WTC11 (cell line): ENCODE results near the gene RMC1. TPM values are rescaled to one million over a fixed set of nuclear protein-coding genes. Genes with fewer than 3 reads are reported as not detected.

Experiments
- ATAC-seq: fragments of 200-7000 bp; cut with Tn5 transposase; 2 replicates; pipeline ENCODE4 v1.10.0; 2021; ENCODE audit warnings: mild to moderate bottlenecking, moderate library complexity
- CTCF ChIA-PET: fragments of 300-600 bp; sonication (Branson Sonifier 250); formaldehyde crosslinking; loops from one replicate; lab custom pipeline; 2021; ENCODE audit warnings: antibody characterized with exemption; lab: Charles Lee
- POLR2A ChIA-PET: fragments of 350-600 bp; sonication (Branson Sonifier 250); formaldehyde crosslinking; loops from one replicate; lab custom pipeline; 2021; ENCODE audit warnings: antibody characterized with exemption; lab: Charles Lee
- DNase-seq: peaks from one replicate; pipeline ENCODE4 v3.0.0; 2021; ENCODE audit warnings: low spot score
- H3K27ac Mint-ChIP-seq: 2 replicates; pipeline ENCODE4 v1.8.0; 2021; ENCODE audit warnings: mixed read lengths
- H3K27me3 Mint-ChIP-seq: 2 replicates; pipeline ENCODE4 v1.8.0; 2021; ENCODE audit warnings: low read depth, mild to moderate bottlenecking, moderate library complexity, mixed read lengths
- H3K36me3 Mint-ChIP-seq: 2 replicates; pipeline ENCODE4 v1.8.0; 2021; ENCODE audit warnings: mixed read lengths
- H3K4me1 Mint-ChIP-seq: 2 replicates; pipeline ENCODE4 v1.8.0; 2022; ENCODE audit warnings: mixed read lengths
- H3K4me3 Mint-ChIP-seq: 2 replicates; pipeline ENCODE4 v1.8.0; 2021; ENCODE audit warnings: mild to moderate bottlenecking, moderate library complexity, mixed read lengths
- H3K9me3 Mint-ChIP-seq: 2 replicates; pipeline ENCODE4 v1.8.0; 2021; ENCODE audit warnings: mixed read lengths
- EMX1 ChIP-seq: fragments of 250-450 bp; sonication (Bioruptor Pico); IDR thresholded peaks from 2 replicates; pipeline ENCODE4 v1.8.0; 2021; ENCODE audit warnings: mild to moderate bottlenecking
- ESRRA ChIP-seq: sonication (generic); formaldehyde crosslinking; IDR thresholded peaks from 2 replicates; pipeline ENCODE4 v1.8.1; 2022; ENCODE audit warnings: mild to moderate bottlenecking, missing genetic modification reagents, borderline replicate concordance
- FOXJ3 ChIP-seq: sonication (generic); formaldehyde crosslinking; IDR thresholded peaks from 2 replicates; pipeline ENCODE4 v1.9.0; 2021; ENCODE audit warnings: missing genetic modification reagents, mild to moderate bottlenecking, borderline replicate concordance
- JUN ChIP-seq: sonication (generic); formaldehyde crosslinking; IDR thresholded peaks from 2 replicates; pipeline ENCODE4 v1.8.0; 2023; ENCODE audit warnings: mild to moderate bottlenecking, missing genetic modification reagents
- NR3C1 ChIP-seq: sonication (generic); formaldehyde crosslinking; conservative IDR thresholded peaks from 2 replicates; pipeline ENCODE4 v1.8.1; 2023; ENCODE audit warnings: low read depth, mild to moderate bottlenecking, missing genetic modification reagents
- OVOL2 ChIP-seq: fragments of 250-450 bp; sonication (Bioruptor Pico); IDR thresholded peaks from 2 replicates; pipeline ENCODE4 v1.9.0; 2021; ENCODE audit warnings: mild to moderate bottlenecking, borderline replicate concordance
- SOX15 ChIP-seq: fragments of 250-450 bp; sonication (Bioruptor Pico); IDR thresholded peaks from 2 replicates; pipeline ENCODE4 v1.9.0; 2021; ENCODE audit warnings: mild to moderate bottlenecking
- TCF7 ChIP-seq: sonication (generic); formaldehyde crosslinking; IDR thresholded peaks from 2 replicates; pipeline ENCODE4 v1.8.0; 2022; ENCODE audit warnings: mild to moderate bottlenecking, low read depth, missing genetic modification reagents, moderate library complexity
- ZNF138 ChIP-seq: sonication (generic); formaldehyde crosslinking; conservative IDR thresholded peaks from 2 replicates; pipeline ENCODE4 v1.8.1; 2022; ENCODE audit warnings: mild to moderate bottlenecking, moderate library complexity, missing genetic modification reagents
- ZNF396 ChIP-seq: fragments of 250-450 bp; sonication (Bioruptor Pico); IDR thresholded peaks from 2 replicates; pipeline ENCODE4 v1.8.0; 2021; ENCODE audit warnings: mild to moderate bottlenecking, moderate library complexity, borderline replicate concordance
- ZNF416 ChIP-seq: fragments of 250-450 bp; sonication (Bioruptor Pico); IDR thresholded peaks from 2 replicates; pipeline ENCODE4 v1.9.0; 2021; ENCODE audit warnings: mild to moderate bottlenecking, inconsistent platforms
- ZNF423 ChIP-seq: fragments of 250-450 bp; sonication (Bioruptor Pico); IDR thresholded peaks from 2 replicates; pipeline ENCODE4 v2.1.2; 2022; ENCODE audit warnings: mild to moderate bottlenecking, moderate library complexity
- total RNA-seq: library from RNA; stranded (reverse); gene quantifications from 3 replicates; pipeline ENCODE4 v1.2.3, GENCODE V29; 2021
- TF ChIP-seq, protein P1 (sequence below): sonication (generic); formaldehyde crosslinking; IDR thresholded peaks from 2 replicates; pipeline ENCODE4 v1.8.1; 2023; ENCODE audit warnings: mild to moderate bottlenecking, missing genetic modification reagents, moderate library complexity
- TF ChIP-seq, protein P2 (sequence below): sonication (generic); formaldehyde crosslinking; IDR thresholded peaks from 2 replicates; pipeline ENCODE4 v1.8.1; 2023; ENCODE audit warnings: mild to moderate bottlenecking, missing genetic modification reagents, borderline replicate concordance
- TF ChIP-seq, protein P3 (sequence below): sonication (generic); formaldehyde crosslinking; conservative IDR thresholded peaks from 2 replicates; pipeline ENCODE4 v1.8.1; 2022; ENCODE audit warnings: mild to moderate bottlenecking, missing genetic modification reagents
- TF ChIP-seq, protein P4 (sequence below): sonication (generic); formaldehyde crosslinking; IDR thresholded peaks from 2 replicates; pipeline ENCODE4 v1.8.1; 2023; ENCODE audit warnings: mild to moderate bottlenecking, missing genetic modification reagents
- TF ChIP-seq, protein P5 (sequence below): sonication (generic); formaldehyde crosslinking; IDR thresholded peaks from 2 replicates; pipeline ENCODE4 v1.8.1; 2022; ENCODE audit warnings: low read depth, missing genetic modification reagents, borderline replicate concordance
- TF ChIP-seq, protein P6 (sequence below): sonication (generic); formaldehyde crosslinking; IDR thresholded peaks from 2 replicates; pipeline ENCODE4 v1.8.0; 2022; ENCODE audit warnings: mild to moderate bottlenecking, missing genetic modification reagents

The RMC1 gene
- total RNA-seq, 1 experiment from 2014 or later, result 15.6 TPM

DNA sequence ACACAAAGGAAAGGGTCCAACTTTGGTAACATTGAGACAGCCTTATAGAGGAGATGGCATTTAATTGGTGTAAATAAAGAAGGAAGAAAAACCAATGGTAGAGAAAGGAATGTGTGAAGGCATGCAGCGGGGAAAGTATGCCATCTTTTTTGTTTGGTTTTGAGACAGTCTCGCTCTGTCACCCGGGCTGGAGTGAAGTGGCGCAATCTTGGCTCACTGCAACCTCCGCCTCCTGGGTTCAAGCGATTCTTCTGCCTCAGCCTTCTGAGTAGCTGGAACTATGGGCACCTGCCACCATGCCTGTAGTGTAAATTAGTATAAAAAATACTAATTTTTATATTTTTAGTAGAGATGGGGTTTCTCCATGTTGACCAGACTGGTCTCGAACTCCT, 43.8 kb upstream of the RMC1 start (continued):
- TF ChIP-seq, protein P1, sequence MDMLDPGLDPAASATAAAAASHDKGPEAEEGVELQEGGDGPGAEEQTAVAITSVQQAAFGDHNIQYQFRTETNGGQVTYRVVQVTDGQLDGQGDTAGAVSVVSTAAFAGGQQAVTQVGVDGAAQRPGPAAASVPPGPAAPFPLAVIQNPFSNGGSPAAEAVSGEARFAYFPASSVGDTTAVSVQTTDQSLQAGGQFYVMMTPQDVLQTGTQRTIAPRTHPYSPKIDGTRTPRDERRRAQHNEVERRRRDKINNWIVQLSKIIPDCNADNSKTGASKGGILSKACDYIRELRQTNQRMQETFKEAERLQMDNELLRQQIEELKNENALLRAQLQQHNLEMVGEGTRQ, result no peak

DNA sequence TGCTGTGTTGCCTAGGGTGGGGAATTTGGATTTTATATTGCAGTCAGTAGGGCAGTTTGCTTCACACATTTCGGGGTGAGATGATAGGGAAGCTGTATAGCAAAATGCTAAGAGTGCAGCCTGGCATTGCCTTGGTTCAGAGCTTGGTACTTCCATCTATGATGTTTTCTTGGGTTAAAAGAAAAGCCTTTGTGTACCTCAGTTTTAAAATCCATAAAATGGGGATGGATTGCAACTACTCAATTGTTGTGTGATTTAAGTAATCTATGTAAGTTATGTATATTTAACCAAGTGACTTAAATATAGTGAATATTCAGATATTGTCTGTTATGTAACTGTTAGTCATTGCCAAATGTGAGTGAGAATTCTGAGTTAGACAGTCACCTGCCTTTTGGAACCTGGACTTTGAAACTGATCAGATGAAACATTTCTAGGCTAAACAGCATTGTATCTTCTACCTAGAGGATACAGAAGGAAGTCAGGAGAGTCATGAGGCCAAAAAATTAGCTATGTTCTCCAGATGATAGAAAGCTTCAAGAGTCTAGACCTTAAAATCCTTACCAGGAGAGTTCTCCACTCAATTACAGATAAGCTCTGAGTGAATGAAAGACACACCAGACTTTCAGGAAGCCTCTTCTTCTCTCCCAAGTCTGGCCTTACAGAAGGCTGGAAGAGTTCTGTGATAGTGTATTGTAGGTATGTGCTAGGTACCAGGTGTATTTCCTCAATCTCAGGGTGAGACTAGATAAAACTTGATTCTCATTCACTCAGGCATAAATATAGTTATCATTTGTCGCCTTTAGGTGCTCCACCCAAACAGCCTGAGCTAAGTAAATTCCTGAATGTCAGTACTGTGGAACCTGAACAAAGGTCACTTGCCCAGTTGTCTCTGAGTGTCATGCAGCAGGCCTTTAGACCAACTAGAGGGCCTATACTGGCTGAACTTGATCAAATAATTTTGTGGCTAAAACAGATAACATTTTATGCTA, 42.7 kb upstream of the RMC1 start:
- Mint-ChIP-seq H3K27me3 (no peaks in the 10 kb centered on the region), H3K36me3 (peaks cover 20% of the 10 kb centered on the region), H3K27ac (no peak overlapping the region), H3K4me1 (no peaks in the 10 kb centered on the region), H3K9me3 (no peaks in the 10 kb centered on the region), H3K4me3 (no peak overlapping the region)
- ChIA-PET POLR2A (no interaction called here), CTCF (no interaction called here)
- ATAC-seq (no peak), DNase-seq (no peak)
- TF ChIP-seq, protein P2, sequence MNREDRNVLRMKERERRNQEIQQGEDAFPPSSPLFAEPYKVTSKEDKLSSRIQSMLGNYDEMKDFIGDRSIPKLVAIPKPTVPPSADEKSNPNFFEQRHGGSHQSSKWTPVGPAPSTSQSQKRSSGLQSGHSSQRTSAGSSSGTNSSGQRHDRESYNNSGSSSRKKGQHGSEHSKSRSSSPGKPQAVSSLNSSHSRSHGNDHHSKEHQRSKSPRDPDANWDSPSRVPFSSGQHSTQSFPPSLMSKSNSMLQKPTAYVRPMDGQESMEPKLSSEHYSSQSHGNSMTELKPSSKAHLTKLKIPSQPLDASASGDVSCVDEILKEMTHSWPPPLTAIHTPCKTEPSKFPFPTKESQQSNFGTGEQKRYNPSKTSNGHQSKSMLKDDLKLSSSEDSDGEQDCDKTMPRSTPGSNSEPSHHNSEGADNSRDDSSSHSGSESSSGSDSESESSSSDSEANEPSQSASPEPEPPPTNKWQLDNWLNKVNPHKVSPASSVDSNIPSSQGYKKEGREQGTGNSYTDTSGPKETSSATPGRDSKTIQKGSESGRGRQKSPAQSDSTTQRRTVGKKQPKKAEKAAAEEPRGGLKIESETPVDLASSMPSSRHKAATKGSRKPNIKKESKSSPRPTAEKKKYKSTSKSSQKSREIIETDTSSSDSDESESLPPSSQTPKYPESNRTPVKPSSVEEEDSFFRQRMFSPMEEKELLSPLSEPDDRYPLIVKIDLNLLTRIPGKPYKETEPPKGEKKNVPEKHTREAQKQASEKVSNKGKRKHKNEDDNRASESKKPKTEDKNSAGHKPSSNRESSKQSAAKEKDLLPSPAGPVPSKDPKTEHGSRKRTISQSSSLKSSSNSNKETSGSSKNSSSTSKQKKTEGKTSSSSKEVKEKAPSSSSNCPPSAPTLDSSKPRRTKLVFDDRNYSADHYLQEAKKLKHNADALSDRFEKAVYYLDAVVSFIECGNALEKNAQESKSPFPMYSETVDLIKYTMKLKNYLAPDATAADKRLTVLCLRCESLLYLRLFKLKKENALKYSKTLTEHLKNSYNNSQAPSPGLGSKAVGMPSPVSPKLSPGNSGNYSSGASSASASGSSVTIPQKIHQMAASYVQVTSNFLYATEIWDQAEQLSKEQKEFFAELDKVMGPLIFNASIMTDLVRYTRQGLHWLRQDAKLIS (CRISPR knock-in tag), result no peak
- TF ChIP-seq ESRRA (CRISPR knock-in tag), result no peak
- TF ChIP-seq EMX1 (CRISPR knock-in tag), result no peak
- TF ChIP-seq ZNF396, result no peak
- TF ChIP-seq, protein P3, sequence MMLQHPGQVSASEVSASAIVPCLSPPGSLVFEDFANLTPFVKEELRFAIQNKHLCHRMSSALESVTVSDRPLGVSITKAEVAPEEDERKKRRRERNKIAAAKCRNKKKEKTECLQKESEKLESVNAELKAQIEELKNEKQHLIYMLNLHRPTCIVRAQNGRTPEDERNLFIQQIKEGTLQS (CRISPR knock-in tag), result no peak
- no peak for TF ChIP-seq FOXJ3 (CRISPR knock-in tag)
- TF ChIP-seq ZNF138, result no peak
- TF ChIP-seq, protein P1, result no peak
- TF ChIP-seq JUN (CRISPR knock-in tag), result no peak
- TF ChIP-seq, protein P4, sequence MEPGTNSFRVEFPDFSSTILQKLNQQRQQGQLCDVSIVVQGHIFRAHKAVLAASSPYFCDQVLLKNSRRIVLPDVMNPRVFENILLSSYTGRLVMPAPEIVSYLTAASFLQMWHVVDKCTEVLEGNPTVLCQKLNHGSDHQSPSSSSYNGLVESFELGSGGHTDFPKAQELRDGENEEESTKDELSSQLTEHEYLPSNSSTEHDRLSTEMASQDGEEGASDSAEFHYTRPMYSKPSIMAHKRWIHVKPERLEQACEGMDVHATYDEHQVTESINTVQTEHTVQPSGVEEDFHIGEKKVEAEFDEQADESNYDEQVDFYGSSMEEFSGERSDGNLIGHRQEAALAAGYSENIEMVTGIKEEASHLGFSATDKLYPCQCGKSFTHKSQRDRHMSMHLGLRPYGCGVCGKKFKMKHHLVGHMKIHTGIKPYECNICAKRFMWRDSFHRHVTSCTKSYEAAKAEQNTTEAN (CRISPR knock-in tag), result no peak
- TF ChIP-seq OVOL2, result no peak
- TF ChIP-seq ZNF416, result no peak
- no peak for TF ChIP-seq TCF7 (CRISPR knock-in tag)
- TF ChIP-seq, protein P5, sequence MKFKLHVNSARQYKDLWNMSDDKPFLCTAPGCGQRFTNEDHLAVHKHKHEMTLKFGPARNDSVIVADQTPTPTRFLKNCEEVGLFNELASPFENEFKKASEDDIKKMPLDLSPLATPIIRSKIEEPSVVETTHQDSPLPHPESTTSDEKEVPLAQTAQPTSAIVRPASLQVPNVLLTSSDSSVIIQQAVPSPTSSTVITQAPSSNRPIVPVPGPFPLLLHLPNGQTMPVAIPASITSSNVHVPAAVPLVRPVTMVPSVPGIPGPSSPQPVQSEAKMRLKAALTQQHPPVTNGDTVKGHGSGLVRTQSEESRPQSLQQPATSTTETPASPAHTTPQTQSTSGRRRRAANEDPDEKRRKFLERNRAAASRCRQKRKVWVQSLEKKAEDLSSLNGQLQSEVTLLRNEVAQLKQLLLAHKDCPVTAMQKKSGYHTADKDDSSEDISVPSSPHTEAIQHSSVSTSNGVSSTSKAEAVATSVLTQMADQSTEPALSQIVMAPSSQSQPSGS (CRISPR knock-in tag), result no peak
- no peak for TF ChIP-seq NR3C1 (CRISPR knock-in tag)
- no peak for TF ChIP-seq SOX15 (CRISPR knock-in tag)
- TF ChIP-seq, protein P6, sequence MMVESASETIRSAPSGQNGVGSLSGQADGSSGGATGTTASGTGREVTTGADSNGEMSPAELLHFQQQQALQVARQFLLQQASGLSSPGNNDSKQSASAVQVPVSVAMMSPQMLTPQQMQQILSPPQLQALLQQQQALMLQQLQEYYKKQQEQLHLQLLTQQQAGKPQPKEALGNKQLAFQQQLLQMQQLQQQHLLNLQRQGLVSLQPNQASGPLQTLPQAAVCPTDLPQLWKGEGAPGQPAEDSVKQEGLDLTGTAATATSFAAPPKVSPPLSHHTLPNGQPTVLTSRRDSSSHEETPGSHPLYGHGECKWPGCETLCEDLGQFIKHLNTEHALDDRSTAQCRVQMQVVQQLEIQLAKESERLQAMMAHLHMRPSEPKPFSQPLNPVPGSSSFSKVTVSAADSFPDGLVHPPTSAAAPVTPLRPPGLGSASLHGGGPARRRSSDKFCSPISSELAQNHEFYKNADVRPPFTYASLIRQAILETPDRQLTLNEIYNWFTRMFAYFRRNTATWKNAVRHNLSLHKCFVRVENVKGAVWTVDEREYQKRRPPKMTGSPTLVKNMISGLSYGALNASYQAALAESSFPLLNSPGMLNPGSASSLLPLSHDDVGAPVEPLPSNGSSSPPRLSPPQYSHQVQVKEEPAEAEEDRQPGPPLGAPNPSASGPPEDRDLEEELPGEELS (CRISPR knock-in tag), result no peak
- TF ChIP-seq ZNF423 (CRISPR knock-in tag), result no peak
